Stimulated activated CD8-positive, alpha-beta memory T cell treated with anti-CD3 and anti-CD28 coated beads, Interleukin-15, amount 100 ng/mL, for 1 hour (primary cell): ENCODE results near the gene RASGEF1C.
"Not testable (repeated sequence)": the region's sequence is repeated elsewhere in the genome, so short reads cannot be mapped to it uniquely, and the experiment has no call there.

ENCODE experiments used
- DNase-seq: peaks from one replicate; pipeline ENCODE4 v3.0.0-alpha.2; 2020; ENCODE audit warnings: low read depth

Gene RASGEF1C

GRCh38 chr5:180135967-180136629 is 72.9 kb downstream of the RASGEF1C start:
- no peak for DNase-seq

GRCh38 chr5:180135128-180135955 is 73.7 kb downstream of the RASGEF1C start:
- no peak for DNase-seq

GRCh38 chr5:180133971-180134508 is 75.0 kb downstream of the RASGEF1C start:
- no peak for DNase-seq

- no peak for DNase-seq
Observed at GRCh38 chr5:180133551-180133950, 75.5 kb downstream of the RASGEF1C start.

GRCh38 chr5:180133060-180133459 is 76.0 kb downstream of the RASGEF1C start:
- DNase-seq = no peak

GRCh38 chr5:180130876-180131740 is 77.9 kb downstream of the RASGEF1C start:
- DNase-seq = no peak

GRCh38 chr5:180130291-180130869 is 78.6 kb downstream of the RASGEF1C start:
- no peak for DNase-seq

- DNase-seq = no peak
Observed at GRCh38 chr5:180129291-180130190, 79.5 kb downstream of the RASGEF1C start.

GRCh38 chr5:180128671-180129261 is 80.2 kb downstream of the RASGEF1C start:
- no peak for DNase-seq

- no peak for DNase-seq
Observed at GRCh38 chr5:180127682-180128670, 81.0 kb downstream of the RASGEF1C start.

- no peak for DNase-seq
Observed at GRCh38 chr5:180126716-180127681, 82.0 kb downstream of the RASGEF1C start.

GRCh38 chr5:180126156-180126555 is 82.9 kb downstream of the RASGEF1C start:
- not testable (repeated sequence) for DNase-seq

GRCh38 chr5:180124662-180125061 is 84.3 kb downstream of the RASGEF1C start:
- not testable (repeated sequence) for DNase-seq

- DNase-seq = no peak
Observed at GRCh38 chr5:180122875-180123274, 86.1 kb downstream of the RASGEF1C start.

GRCh38 chr5:180121826-180122413 is 87.1 kb downstream of the RASGEF1C start:
- no peak for DNase-seq

- DNase-seq = no peak
Observed at GRCh38 chr5:180120237-180121101, 88.5 kb downstream of the RASGEF1C start.

GRCh38 chr5:180119903-180120236 is 89.1 kb downstream of the RASGEF1C start:
- DNase-seq = no peak
